ENCODE measurements around the gene SEMA3D.
A peak's percentile ranks its signal among the peaks of the same experiment; 100 is the strongest.

Gene SEMA3D

DNA sequence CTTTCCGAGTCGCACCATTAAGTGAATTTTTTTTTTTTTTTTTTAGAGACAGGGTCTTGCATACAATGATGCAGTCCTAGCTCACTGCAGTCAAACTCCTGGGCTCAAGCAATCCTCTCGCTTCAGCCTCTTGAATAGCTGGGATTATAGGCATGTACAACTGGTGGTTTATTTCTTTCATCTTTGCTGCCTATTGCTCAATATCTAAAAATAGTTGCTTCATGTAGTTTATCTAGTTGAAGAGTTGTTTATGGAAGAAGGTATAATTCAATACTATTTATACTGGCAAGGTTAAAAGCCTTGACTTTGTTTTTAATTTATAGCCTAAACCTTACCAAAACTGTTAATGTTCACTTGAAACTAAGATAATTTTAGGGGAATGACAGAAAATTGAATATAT is 66.9 kb downstream of the SEMA3D start:
- DNase-seq = no peak

DNA sequence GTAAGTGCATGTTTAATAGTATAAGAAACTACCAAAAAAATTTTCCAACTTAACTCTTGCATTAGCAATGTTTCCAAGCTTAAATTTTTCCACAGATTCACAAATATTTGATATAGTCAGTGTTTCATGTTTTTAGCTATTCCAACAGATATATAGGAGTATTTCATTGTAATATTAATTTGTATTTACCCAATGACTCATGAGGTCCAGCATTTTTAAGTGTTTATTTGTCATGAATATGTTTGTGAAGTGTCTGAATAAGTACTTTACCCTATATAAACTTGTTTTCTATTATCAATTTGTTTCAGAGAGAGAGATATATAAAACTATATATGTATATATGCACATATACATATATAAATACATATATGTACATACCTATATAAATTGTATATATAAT is 71.0 kb downstream of the SEMA3D start:
- no peak for DNase-seq

DNA sequence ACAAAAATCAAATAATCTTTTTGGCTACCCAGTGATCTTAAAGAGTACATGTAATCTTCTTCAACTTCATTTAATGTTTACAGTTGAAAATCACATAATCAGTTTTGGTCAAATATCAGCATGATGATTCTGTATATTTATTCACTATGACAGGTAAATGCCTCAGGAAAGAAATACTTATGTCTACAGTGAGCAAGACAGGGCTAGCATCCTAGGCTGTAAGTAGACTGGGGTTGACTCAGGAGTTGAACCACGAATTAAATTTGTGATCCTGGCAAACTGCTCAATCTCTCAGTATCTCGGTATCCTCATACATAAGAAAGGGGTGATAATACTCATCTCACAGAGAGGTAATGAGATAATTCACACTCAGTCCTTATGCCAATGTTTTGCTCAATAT is 71.8 kb downstream of the SEMA3D start:
- DNase-seq = no peak

DNA sequence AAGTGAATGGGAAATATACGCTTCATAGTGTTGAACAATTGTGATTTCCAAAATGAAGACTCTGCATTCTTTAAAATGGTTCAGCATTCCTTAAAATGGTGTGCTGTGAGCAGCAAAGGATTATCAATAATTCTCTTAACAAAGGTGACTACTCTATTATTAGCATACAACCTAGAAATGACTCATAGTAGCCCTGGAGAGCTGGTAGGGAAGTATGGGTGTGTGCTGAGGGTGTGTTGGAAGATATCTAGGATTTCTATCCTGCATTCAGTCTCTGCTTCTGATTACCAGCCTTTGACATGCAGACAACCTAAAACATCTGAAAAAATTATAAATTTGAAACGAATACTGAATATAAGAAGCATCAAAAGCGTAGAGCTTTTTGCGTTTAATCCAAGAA is 72.5 kb downstream of the SEMA3D start:
- DNase-seq = no peak

DNA sequence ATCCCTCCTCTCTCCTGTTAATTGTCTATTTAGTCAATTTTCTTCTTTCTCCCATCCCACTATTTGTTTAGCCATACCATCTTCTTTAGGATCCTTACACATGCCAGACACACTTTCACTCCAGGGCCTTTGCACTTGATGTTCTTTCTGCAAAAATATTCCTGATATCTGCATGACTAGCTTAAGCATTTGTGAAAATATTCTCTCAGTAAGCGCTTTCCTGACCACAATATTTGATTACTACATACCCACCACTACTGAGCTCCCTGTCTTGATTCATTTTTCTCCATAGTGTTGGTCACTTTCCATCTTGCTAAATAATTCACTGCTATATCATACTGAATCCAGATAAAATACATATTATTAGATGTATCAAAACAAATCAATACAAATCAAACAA is 75.1 kb downstream of the SEMA3D start:
- no peak for DNase-seq

DNA sequence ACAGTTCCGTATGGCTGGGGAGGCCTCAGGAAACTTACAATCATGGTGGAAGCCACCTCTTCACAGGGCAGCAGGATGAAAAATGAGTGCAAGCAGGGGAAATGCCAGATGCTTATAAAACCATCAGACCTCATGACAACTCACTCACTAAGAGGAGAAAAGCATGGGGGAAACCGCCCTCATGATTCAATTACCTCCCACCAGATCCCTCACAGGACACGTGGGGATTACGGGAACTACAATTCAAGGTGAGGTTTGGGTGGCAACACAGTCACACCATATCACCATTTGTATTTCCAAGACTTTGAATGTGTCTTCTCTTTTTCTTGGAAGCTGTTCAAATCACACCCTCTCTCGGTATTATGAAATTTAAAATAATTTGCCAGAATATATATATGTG is 80.1 kb downstream of the SEMA3D start:
- no peak for DNase-seq

DNA sequence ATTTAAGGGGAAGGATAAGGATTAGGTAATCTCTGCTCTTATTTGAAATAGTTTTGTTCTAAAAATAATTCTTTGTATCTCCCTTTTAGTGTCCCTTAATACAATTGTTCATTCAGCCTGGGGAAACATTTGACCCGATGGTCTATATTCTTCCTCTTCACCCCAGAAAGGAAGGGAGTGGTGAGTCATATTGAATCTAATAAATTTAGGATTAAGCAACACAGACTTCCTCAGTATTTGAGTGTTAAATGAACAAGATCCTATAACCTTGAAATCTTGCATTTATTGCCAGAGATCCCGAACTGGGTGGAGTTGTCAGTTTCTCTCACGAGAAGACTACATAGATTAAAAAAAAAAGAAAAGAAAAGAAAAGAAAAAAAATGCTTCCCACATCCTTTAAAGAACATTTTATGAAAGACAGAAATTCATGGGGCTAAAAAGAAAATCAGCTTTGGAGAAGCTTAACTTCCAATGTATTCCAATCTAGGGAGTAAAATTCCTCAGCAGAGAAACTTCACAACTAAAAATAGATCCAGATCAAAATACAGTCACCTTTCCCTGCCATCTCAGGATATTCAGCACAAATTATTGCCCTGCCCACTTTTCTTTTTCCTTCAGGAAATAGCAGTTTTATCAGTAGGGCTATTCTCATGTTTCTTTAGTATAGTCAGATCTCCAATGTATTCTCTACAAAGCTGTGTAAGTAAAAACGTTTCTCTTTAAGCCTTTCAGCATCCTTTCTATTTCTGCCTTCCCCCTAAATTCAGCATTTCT is 82.2 kb downstream of the SEMA3D start:
- DNase-seq = no peak

DNA sequence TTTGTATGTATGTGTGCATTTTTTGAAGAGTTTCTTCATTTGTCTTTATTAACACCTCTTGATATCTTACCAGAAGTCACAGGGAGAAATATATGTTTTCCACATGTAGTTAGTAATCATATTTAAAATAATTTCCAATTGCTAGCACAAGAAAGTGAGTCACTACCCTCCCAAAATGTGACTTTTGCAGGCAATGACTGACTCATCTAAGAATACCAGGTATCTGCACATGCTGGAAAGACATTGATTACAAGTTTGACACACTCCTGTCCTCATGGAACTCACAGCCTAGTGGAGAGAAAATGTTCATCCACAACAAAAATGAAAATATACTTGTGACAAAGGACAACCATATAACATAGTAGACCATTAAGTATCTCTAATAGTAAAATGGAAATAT is 82.9 kb downstream of the SEMA3D start:
- DNase-seq = no peak

DNA sequence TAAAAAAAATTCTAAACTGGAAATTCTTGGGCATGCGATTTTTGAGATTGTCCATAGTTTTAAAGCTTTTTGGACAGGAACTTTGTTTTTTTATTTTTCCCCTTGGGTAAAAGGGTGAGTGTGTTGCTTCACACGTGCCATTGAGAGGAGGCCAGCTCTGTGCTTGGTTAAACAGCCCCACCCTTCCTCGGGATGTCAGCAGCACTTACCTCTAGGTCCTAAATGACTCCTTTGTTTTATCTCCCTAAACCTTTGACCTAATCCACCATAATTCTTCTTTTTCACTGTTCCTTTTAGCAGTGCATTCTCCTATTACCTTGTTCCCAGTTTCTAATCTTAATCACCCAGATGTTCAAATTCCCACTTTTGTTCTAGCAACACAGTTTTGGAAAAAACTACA is 83.5 kb downstream of the SEMA3D start:
- DNase-seq = no peak

DNA sequence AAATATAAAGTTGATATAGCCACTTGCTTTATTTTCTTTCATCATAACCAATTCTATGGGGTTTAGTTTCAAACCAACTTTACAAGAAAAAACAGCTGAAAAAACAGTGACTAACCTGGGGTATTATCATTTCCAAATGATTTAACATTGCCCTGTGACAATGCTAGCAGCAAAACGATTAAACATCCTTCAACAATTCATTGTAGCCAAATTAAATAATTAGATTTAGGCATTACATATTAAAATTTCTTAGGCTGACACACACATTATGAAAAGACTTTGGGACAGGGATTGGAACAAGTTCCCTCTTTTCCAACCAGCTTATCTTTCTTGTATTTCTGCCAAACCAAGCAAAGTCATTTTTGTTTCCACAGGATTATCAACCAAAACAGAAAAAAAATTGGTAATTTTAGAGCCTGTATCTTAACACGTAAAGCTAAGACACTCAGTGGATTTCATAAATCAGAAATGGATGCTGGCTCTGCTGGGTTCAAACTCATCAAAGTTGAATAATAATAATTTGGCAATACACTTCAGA is 84.0 kb downstream of the SEMA3D start:
- no peak for DNase-seq

DNA sequence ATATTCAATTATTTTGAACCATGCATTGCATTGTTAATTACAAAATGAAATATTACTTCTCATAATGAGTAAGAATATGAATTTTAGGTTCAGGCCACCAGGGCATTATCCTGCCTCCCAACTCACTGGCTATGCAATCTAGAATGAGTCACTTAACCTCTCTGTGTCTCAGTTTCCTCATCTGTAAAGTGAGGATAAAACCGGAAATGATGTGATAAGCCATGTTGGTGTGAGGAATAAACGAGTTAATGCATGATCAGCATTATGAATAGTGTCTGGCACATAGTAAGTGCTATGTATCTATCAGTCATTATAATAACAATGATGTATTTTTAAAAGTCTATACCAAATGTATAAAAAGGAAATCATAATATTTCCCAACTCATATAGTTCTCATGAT is 85.5 kb downstream of the SEMA3D start:
- DNase-seq = no peak

DNA sequence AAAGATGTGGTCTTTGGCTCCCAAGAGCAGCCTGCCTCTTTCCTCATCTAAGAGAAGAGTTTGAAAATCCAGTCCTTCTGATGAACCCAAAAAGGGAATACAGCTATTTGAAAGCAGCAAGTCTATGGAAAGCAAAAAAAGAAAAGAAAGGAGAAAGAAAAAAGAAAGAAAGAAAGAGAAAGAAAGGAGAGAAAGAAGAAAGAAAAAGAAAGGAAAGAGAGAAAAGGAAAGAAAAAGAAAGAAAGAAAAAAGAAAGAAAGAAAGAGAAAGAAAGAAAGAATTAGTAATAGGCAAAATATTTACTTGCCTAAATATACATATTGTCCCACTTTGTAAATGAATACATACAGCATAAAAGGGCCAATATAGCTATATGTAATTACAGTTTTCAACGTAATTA is 89.0 kb downstream of the SEMA3D start:
- DNase-seq = no peak

DNA sequence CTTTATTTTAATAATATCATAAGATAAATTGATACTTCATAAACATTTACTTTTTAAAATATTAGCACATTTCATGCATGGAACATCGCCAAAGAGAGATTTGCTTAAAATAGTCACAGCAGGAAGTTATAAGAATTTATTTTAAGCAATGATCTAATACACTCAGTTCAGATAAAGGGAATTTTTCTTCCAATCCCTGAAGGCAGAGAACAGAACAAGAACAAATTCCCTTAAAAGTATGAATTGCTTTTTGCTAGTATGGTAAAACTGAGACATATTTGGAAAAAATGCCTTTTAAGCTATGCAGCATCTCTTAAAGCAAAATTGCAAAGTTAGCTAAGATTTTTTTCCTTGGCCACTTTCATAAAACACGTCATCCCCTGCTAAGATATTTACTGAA is 91.0 kb downstream of the SEMA3D start:
- DNase-seq = no peak

DNA sequence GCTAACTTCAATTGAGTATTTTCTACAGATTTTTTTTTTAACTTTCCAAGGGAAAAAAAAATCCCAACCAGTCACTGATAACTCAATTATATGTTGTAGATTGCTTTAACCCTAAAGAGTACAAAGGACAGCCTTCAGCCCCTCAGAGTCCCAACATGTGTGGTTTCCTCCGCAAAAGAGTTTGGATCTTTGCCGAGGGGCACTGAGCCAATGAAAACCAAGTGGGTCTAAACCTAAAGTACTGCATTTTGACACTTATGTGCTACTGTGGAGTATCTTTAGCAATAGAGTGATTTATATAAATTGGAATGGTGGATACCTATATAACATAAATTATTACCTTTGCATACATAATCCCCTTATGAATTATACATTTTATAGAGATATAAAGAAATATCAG is 91.5 kb downstream of the SEMA3D start:
- no peak for DNase-seq

DNA sequence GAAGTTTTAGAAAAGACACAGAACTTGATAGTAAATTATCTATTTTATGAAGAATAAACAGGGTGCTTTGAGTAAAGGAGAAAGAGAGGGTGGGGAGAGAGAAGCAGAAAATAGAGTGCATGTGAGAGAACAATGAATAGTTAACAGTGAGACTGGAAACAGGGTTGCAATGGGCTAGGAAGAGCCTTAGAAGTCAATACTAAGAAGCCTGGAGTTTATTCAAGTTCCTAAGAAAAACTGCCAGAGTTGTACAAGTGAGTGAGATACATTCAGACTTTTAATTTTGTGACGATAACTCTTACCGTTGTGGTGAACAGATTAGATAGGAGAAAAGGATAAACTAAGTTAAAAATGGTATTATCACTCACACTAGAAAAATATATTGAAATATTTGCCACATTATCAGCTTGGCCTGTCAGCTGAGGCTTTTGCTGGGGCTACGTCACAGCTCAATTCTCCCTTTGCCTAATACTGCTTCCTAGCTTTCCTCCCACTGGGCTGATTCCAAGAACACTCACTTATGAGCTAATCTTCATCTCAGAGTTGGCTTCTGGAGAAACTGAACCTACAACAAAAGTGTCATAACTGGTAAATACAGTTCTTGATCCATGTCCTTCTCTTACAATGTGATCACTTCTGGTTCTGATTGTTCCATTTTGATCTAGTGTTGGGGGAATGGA is 92.7 kb downstream of the SEMA3D start:
- DNase-seq = no peak

DNA sequence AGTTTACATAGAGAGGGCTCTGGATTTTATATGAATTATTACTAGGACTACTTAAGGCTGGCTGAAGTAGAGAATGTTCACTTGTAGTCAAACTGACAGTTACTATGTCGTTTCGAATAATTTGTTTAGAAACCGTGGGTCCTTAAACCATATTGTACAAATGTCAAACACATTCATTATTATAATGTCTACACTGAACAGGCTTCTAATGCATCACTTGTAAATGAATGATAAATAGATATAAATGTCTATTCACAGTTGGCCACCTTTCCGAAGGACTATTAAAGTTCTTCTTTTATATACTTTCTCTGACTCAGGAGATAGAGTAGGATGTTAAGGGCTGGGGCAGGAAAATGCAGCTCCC is 95.3 kb downstream of the SEMA3D start:
- DNase-seq = no peak

DNA sequence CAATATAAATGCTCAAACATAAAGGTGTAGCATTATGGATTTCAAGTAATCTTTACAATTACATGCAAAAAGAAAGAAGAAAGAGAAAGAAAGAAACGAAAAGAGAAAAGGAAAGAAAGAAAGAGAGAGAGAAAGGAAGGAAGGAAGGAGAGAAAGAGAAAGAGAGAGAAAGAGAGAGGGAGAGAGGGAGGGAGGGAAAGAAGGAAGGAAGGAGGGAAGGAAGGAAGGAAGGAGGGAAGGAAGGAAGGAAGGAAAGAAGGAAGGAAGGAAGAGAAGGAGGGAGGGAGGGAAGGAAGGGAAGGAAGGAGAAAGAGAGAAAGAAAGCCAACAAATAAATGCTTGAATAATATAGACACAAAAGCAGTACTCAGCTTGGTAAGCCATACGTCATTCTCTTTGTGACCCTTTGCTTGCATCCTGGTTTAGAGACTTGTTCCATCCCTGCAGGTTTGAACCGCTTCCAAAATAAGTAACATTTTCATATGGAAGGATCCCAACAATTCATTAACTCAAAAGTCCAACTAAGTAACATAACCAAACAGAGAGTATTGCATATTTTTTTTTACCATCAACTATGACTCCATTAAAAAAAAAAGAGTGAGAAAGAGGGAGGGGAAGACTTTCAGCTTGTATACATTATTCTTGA is 95.8 kb downstream of the SEMA3D start:
- no peak for DNase-seq

DNA sequence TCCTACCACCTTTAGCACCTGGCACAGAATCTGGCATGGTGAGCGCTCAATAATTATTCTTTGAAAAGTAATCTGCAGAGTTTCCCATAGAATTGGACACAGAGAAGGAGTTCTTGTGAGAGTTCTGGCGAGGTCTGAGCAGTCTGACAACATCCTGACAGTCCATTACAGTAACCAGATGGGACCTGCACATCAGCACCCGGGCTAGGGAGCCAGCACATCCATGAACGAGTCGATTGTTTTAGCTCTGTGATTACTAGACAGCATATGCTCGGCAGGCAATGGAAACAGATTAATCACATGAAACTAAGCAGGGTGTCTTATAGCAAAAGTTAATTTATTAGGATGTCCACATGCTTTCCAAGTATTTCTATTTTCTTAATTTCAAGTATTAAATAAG is 96.7 kb downstream of the SEMA3D start:
- DNase-seq = peak; percentile 64

DNA sequence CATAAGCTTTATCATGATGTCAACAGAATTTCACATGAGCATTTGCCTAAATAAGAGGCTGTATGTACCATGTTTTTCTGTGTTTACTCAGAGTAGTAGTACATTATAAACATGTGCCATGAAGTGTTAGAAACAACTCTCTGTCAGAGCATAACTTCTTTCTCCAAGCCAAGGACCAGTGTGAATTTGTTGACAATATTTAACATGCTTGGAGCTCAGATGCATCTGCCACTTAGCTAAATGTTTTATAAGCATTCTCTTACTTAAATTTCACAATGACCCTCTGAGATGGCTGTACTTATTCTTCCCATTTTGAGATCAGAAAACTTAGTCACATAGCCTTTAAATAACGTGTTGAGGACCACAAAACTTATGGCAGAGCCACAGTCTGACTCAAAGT is 105.0 kb downstream of the SEMA3D start:
- DNase-seq = no peak

DNA sequence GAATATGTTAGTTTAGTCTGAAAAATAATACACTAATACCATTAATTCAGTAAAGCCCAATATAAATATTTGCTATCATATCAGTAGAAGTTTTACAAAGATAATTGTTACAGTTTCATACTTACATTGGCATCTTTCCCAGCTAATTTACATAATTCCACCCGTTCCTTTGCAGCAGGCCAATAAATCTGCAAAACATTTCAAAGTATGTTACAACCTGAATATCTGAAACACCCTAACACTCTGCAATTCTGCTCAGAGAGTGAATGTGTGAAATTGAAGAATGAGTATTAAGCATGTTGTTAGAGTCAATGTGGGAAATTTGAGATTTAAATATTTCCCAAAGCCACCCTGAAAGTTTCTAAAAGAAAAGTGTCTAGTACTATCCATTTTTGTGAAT is 105.5 kb downstream of the SEMA3D start:
- DNase-seq = no peak

DNA sequence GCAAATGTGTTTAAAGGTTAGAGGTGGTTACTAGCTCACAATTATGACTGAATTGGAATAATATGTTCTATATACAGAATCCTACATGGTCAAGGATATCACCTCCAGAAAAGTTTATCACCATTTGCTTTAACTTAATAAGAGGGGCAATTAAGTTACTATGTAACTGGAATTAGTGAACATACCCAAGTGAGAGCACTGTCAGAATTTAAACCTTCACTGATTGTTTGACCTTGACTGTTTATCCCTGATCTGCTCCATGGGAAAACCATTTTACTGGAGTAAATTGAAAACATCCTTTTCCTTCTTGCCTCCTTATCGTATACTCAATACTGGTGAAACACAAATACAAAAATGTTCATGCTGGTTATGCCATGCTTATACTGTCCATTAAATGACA is 107.4 kb downstream of the SEMA3D start:
- DNase-seq = no peak

DNA sequence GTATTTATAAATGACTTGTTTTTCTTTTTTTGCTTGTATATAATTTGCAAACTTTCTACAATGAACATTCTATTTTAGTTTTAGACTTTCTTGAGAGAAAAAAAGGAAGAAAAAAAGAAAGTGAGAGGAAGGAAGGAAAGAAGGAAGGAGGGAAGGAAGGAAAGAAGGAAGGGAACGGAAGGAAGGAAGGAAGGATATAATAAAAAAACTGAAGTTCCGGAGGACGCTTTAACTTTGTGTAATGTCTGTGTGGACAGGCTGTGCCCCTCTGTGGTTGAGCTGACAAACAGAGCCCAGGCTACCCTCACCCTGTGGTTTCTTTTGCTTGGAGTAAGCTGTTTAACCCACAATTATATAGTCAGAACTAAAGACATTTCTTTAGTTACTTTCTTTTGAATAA is 108.7 kb downstream of the SEMA3D start:
- no peak for DNase-seq

DNA sequence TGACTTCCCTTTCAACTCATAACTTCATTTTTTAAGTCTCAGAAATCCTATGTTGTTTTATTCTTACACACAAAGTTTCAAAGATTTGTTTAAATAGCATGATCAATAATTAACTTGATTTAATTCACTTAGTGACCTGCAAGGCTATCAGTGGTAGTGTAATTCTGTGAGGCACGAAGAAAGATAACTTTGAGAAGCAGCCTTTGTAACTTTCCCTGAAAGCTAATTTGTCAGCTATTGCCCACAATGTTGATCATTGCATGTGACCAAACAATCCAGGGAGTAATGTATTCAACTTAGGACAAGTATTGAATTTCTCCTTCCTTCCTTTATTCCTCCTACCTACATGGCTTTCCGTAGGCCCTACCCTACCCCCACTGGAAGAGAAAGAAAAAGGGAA is 111.0 kb downstream of the SEMA3D start:
- no peak for DNase-seq

DNA sequence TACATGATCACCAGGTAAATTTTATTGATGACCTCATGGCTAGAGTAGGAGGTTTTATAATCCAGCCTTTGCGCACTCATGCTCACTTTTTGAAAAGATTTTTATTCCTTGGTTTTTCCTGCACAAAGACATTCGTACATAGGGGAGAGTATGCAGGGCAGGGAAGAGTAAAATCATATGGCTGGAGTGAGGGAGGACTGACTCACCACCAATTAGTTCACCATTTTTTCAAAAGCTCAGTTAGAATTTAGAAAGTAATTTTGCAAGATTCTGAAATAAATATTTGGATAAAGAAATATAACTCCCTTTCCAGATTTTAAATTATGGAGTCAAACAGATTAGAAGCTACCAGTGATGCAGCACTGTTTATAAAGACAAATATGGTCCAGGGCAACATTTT is 111.9 kb downstream of the SEMA3D start:
- no peak for DNase-seq
